ENCODE results near the gene DCPS.

Gene DCPS

GRCh38 chr11:126328444-126328843 is 24.6 kb downstream of the DCPS start:
- no peak for DNase-seq (ENCODE audit: low read depth in 2 of 2)

GRCh38 chr11:126328938-126329643 is 25.2 kb downstream of the DCPS start:
- DNase-seq (ENCODE audit: low read depth in 2 of 2) = no peak

DNA sequence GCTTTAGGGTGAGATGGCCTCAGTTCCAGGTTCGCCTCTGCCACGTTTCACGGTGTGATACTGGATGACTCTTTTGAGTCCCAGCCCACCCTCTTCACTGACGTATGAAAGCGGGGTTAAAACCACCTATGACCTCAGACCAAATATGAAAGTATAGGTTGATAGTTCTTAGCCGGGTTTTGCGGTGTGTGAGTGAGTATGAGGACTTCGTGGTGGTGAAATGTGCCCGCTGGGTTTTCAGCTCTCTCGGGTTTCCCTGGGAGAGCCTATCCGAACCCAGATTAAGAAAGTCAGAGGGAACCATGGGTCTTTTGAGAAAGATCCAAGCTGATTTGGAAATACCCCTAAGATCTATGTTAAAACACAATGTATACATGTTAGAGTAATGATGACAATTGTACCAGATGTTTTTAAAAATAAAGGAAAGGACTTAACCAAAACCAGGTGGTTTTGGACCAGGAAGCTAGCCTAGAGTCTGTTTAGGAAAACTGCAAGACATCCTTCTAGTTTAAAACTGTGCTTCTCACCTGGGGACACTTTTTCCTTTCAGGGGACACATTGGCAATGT is 25.9 kb downstream of the DCPS start:
- no peak for DNase-seq (ENCODE audit: low read depth in 2 of 2)

GRCh38 chr11:126331286-126331685 is 27.4 kb downstream of the DCPS start:
- DNase-seq (ENCODE audit: low read depth in 2 of 2) = no peak

DNA sequence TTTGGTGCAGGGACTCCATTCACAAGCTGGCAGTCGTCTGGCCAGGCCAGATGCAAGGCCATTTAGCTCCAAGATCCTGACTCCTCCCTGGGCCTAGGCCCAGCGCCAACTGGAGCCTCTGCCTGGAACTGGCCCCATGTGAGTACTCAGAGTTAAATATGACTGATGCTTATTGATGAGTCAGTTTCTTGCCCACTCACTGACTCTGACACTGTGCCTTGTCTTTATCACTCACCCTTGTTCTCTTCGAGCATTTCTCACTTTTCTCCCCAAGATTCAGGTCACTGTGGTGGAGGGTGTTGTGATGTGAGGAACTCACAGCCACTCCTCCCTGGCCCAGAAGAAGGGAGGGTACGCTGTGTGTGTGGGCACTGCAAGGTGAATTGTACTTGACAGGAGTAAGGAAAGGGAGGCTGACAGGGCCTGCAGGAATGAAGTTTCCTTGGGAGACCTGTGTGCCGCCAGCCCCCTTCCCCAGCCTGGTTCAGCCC is 28.4 kb downstream of the DCPS start:
- DNase-seq (ENCODE audit: low read depth in 2 of 2) = no peak

DNA sequence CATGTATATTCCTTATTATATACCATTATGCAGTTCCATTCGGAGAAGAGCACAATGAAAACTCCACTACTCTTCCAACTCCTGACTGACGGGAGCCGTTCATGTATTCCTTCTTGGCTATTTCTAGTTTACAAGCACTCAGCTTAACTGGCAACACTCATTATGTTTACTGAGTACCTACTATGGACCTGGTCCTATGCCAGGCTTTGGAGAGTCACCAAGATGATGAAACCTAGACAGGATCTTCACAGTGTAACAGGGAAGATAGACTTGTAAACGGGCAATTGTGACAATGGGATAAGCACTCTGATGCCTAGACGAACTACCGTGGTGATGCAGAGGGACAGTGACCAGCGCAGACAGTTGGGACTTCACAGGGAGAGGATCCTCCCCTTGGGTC is 29.3 kb downstream of the DCPS start:
- DNase-seq (ENCODE audit: low read depth in 2 of 2) = no peak

DNA sequence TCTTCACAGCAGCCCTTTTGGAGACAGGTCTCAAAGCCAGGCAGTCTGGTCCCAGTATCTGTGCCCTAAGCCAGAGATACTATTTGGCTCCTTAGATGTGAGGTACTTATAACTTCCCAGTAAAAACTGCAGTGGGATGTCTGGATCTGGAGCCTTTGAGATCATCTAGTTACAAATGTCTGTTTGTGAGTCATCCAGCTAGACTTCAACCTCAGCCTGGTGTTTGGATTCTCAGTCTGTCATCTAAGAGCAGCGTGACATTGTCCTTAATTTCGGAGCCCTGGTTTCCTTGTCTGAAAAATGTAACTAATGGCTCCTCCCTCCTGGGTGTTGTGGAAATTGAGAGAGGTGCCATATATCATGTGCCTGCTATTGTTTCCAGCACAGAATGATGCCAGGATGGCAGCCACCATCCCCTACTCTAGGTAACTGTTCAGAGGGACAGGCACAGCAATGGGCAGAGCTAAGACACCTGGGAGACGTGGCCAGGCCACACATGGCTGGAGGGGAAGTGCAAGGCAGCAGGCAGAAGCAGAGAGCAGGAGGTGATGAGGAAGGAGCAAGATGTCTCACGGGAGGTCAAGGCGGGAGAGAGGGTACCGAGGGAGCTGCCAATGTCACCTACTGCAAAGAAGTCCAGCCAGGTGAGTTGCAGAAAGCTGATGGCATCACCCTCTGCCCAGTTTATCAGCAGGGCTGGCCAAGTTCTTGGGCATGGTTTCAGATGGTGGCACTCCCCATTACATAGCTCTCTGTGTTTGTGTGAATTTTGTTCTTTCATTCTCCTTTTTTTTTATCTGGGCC is 31.0 kb downstream of the DCPS start:
- no peak for DNase-seq (ENCODE audit: low read depth in 2 of 2)

GRCh38 chr11:126335463-126335760 is 31.6 kb downstream of the DCPS start:
- DNase-seq (ENCODE audit: low read depth in 2 of 2) = no peak

GRCh38 chr11:126336138-126336541 is 32.3 kb downstream of the DCPS start:
- DNase-seq (ENCODE audit: low read depth in 2 of 2) = no peak

DNA sequence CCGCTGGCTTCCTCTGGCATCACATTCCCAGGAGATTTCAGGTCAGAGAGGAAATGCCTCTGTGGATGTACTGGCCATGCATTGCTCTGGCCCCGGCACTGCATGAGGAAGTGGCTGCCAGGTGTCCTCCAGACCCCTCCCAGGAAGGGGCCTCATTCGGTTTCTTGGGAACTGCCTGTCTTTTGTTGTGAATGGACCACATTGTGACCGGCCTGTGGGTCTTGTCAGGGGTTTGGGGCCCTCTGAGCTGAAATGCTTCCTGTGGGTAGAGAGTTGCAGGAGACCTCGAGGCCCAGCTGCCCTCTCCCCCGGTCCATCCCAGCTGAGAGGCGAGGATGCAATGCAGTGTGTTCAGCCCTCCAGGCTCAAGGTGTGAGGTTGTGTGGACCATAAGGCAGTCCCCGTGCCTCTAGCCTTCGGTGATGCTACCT is 32.8 kb downstream of the DCPS start:
- no peak for DNase-seq (ENCODE audit: low read depth in 2 of 2)

DNA sequence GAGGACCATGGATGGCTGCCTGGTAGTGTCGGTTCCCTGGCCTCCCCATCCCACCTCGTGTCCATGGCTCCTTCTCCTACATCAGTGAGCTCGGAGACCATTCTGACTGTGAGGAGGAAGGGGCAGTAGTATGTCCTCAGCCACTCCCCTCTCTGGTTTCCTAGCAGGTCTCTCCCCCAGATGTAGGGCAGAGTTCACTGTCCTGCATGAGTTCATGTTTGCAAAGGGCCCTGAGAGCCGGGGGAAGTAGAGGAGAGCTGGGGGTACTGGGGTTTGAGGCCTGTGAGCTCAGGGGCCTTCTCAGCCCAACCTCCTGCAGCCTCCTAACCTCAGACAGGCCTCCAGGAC is 33.2 kb downstream of the DCPS start:
- DNase-seq (ENCODE audit: low read depth in 2 of 2) = no peak

DNA sequence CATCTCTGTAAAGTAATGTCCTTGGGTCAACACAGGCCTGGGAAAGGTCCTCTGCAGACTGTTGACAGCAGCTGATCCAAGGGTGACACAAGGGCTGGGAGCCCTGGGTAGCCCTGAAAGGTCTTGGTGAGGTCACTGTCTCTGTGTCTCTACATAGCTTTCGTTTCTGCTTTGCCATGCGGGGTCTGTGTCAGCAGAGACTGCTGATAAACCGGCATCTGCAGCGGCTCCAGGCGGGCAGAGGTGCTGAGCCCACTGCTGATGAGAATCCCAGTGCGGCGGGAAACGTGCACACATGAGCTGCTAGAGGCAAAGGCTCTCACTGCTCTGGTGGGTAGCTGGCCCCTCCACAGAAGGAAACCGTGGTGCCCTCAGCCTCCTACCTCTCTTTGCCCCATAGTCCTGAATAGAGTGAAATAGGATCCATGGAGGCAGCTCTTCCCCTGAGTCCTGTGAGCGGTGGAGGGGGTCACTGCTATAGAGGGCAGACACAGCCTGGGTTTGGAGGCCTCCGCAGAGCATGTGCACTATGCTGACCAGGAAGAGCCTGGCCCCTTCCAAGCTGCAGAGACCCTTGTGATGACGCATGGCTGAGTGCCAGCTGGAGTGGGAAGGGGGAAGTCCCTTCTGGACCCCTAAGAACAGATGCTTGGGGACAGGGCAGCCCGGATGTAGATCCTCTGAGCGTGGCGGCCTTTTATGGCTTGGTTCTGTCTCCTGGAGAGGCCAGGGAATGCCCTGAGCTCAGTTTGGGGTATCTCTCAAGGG is 33.8 kb downstream of the DCPS start:
- DNase-seq (ENCODE audit: low read depth in 2 of 2) = no peak

DNA sequence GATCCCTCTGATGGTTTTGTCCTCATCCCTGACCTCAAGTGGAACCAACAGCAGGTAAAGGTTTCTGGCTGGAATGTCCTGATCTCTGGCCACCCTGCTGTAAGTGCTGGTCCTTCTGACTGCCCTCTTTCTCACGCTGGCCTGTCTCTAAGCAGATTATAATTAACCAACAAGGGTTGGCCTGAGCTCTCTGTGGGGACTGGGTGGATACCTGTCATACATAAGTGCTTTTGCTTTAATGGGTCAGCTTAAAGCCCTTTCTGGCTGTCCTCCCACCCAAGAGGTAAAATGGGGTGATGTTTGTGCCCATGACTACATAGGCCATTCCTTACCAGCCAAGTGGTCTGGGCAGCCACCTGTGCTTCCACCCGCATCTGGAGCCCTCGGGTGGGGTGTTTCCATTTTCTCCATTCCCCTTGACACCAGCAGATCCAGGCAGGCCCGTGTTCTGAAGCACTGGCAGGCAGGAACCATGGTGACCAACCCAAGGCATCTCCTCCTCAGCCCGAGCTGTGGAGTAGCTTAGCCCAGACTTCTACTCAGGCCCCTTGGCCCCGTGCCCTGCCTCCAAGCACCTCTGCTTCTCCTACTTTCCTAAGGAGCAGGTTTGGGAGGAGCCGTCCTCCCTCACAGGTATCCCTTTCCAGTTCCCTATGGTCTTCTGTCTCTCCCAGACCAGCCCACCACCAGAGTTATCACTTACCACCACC is 34.6 kb downstream of the DCPS start:
- DNase-seq (ENCODE audit: low read depth in 2 of 2) = no peak

DNA sequence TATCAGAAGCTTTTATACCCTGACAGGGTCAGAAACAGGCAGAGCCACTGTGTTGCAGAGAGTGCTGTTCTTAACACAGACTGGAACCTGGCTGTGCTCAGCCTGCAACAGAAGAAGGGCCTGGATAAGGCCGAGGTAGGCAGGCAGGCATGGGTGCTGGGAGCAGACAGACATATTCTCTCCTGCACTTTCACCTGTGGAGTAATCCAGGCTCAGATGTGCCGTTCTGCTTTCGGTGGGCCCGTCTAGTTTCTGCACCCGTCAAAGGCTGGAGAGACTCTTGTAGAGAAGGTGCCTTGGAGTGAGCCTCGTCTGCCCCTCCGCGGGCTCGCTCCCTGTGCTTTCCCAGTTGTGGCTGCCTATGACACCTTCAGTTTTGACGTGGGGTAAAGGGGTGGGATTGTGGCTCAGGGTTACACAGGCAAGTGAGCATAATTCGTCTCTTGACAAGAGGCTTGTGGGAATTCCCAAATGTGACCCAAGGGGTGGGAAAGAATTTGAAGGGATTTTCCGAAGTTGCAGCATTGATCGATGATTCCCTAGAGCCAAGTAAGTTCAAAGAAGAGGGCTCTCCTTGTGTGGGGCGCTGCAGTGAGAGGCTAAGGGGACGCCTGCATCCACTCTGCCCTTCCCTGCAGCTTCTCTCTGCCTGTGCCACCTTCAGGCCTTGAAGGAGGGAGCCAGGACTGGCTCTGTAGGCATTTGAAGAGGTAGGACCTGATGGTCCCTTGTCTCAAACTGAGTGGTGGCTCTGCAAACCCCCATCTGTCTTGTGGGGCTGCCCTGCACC is 35.4 kb downstream of the DCPS start:
- DNase-seq (ENCODE audit: low read depth in 2 of 2) = no peak

- no peak for DNase-seq (ENCODE audit: low read depth in 2 of 2)
Observed at GRCh38 chr11:126339863-126340434, 36.1 kb downstream of the DCPS start.

DNA sequence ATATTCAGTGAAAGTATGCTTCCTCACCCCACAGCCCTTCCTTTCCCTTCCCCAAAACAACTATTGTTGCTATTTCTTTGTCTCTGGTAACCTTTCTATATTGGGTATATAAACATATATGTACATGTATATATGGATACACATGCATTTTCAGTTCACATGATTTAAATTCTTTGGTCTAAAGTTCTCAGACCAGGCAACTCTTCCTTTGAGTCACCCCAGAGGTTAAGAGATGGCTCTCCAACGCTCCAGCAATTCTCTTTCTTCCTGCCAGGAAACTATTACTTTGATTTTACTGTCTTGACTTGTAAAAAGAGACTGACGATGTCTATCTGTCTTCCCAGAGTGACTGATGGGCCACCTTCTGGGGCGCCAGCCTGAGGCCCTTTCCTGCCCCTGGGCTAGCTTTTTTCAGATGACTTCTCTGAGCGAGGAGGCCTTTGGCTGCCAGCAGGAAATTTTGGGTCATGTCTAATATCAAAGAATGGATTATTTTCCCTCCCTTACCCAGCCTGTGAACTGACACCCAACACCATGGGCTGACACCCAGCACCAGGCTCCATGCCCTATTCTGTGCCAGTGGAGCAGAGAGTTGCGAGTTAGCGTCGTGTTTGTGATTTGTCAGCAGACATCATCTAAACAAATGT is 37.2 kb downstream of the DCPS start:
- DNase-seq (ENCODE audit: low read depth in 2 of 2) = no peak

DNA sequence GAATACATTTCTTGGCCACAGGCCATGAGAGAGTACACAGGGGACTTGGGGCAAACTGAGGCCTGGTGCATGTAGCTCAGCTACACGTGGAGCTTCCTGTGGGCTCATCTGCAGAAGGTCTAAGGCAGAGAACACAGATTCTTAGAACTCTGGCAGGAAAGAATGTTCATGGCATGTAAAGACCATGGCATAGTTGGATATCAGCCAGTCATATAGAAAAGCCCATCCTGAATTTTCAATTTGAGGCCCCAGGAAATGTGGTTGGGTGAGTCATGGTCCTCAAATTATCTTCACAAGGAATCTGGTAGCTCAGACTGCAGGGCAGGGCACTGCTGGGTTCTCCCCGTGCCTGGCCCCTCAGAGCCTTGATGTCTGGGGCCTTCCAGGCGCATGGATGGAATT is 37.9 kb downstream of the DCPS start:
- no peak for DNase-seq (ENCODE audit: low read depth in 2 of 2)

DNA sequence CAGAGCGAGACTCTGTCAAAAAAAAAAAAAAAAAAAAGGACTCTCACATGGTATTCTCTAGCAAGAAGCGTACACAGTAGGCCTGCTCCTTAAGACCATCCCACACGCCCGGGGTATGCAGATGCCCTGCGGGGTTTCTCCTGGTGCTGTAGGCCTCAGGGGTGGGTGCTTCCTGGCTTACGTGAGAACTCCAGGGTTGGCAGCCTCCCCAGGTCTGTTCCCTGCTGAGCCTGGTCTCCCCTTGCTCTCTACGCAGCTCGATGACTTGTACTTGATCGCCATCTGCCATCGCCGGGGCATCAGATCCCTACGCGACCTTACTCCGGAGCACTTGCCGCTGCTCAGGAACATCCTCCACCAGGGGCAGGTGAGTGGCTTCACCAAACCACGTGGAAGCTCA is 39.2 kb downstream of the DCPS start:
- no peak for DNase-seq (ENCODE audit: low read depth in 2 of 2)

DNA sequence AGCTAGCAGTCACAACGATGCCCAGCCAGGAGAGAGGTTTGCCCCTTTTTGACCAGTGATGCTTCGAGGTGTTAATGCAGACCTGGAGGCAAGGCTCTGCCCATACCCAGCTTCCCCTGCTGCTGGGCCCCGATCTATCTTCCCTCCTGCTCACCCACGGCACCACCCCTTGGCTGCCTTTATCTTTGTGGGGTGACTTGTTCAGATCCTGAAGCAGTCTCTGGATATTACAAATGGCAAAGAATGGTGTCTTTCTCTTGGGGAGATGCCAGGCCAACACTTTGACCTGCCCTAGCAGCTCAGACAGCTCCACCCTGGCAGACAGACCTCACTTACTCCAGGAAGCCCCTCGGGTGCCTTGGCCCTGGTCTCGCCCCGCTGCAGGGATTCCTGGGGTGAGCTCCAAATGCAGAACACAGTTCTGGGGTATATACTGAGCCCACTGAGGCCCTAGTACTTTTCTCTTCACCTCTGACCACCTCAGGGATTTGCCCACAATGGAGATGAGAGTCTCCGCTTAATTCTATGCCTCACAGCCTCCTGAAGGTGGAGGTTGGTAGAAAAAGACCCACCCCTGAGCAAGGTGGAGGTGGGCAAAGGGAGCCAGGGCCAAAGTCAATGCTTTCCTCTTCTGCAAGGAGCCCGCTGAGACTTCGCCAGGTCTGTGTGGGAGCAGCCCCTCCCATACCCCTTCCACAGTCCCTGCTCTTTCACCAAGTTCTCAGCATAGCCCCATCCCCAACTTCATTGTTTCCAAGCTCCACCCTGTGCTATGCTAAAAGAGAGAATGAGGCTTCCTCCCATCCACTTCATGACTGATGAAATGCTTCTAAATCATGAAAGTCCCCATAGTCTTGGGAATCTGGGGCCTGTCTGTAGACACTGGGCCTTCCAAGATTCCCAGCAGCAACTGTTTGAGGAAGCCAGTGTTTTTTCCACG is 40.6 kb downstream of the DCPS start:
- no peak for DNase-seq (ENCODE audit: low read depth in 2 of 2)

Measured in stimulated activated CD4-positive, alpha-beta T cell treated with anti-CD3 and anti-CD28 coated beads, Interleukin-12 subunit alpha, Interleukin-12 subunit beta, amount 100 ng/mL, for 24 hours (primary cell).